NCI-H187 (cell line): ENCODE results near the gene PSMD2.

Experiments used
- DNase-seq, 2 experiments: peaks; one replicate each; lab custom pipeline; 2025; lab: John Stamatoyannopoulos, UW

PSMD2 gene

DNA sequence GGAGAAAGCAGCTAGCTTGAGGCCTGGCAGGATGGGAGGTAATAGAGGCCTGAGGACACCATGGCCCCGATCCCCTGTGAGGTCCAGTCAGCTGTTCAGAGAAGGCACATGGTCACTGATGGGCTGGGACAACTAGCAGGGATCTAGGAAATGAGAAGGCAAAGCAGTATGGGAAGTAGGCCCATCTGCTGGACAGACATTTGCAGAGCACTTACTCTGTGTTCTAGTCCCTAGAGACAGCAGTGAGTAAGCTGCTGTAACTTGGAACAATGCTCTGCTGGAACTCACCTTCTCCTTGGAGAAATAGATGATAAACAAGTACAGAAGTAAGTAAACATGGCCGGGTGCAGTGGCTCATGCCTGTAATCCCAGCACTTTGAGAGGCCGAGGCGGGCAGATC is 16.1 kb upstream of the PSMD2 start:
- no peak for DNase-seq

DNA sequence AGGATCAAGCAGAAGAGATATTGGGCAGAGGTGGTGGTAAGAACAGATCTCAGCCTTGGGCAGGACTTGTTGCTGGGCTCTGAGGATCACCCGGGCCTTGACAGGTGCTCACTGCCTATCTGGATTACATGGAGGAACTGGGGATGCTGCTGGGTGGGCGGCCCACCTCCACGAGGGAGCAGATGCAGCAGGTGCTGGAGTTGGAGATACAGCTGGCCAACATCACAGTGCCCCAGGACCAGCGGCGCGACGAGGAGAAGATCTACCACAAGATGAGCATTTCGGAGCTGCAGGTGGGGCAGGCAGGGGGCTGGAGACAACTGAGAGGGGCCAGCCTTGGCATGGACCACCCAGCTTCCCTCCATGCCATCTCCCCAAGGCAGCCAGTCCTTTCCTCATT is 15.4 kb upstream of the PSMD2 start:
- no peak for DNase-seq

DNA sequence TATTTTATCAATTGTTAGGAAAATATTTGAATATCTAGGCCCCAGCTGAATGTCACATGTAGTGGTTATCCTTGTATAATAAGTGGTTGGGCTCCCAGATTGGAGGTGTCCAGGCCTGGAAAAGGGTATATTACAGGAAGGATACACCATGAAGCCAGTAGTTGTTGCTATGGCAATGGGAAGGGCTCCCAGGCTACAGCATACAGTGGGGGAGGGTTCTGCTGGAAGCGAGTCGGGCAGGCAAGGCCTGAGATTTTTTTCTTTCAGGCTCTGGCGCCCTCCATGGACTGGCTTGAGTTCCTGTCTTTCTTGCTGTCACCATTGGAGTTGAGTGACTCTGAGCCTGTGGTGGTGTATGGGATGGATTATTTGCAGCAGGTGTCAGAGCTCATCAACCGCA is 14.3 kb upstream of the PSMD2 start:
- peak; percentile 13 to 28 for DNase-seq

DNA sequence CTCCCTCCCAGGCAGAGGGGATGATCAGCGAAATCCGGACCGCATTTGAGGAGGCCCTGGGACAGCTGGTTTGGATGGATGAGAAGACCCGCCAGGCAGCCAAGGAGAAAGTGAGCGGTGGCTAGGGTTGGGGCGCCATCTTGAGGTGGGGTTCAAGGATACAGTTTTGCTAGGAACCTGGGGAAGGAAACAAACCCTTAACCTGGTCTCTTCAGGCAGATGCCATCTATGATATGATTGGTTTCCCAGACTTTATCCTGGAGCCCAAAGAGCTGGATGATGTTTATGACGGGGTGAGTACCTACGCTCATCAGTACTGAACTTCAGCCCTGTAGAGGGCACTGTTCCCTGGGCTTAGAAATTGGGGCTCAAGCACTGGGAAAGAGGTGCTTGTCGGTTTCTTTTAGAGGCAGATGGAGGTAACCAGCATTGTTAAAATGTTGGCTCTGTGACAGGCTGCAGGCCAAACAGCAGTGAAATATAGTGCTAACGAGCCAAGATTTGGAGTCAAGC is 9.6 kb upstream of the PSMD2 start:
- peak; percentile 12 to 22 for DNase-seq

DNA sequence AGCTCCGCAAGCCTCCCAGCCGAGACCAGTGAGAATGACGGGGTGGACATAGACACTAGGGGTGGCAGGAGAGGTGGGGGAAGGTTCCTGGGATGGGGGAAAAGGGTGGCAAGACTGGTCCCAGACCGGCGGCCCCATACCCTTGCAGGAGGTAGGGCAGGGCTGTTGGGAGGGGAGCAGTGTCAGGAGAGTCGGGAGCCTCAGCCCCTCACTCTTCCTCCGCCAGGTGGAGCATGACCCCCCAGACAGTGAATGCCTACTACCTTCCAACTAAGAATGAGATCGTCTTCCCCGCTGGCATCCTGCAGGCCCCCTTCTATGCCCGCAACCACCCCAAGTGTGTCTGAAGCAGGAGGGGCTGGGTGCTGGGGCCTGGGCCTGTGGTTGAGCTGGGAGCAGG is 8.7 kb upstream of the PSMD2 start:
- DNase-seq: no peak

DNA sequence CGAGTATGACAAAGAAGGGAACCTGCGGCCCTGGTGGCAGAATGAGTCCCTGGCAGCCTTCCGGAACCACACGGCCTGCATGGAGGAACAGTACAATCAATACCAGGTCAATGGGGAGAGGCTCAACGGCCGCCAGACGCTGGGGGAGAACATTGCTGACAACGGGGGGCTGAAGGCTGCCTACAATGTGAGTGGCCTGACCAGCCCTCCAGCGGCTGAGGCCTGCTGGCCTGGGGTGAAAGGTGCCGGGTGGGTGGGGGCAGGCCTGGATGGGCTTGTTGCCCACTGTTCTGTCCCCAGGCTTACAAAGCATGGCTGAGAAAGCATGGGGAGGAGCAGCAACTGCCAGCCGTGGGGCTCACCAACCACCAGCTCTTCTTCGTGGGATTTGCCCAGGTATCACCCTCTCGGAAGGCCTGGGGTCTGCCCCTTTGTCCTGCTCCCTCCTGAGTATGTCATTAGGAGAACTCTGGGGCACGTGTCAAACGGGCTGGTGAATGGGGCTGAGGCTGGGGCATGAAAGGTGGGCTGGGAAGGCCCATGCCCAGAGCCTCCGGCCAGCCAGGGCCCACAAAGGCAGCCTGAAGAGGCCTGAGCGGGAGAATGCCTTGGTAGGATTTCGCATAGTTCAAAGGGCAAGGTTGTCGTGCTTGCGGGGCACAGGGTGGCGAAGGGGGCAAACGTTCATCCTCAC is 7.8 kb upstream of the PSMD2 start:
- no peak for DNase-seq

DNA sequence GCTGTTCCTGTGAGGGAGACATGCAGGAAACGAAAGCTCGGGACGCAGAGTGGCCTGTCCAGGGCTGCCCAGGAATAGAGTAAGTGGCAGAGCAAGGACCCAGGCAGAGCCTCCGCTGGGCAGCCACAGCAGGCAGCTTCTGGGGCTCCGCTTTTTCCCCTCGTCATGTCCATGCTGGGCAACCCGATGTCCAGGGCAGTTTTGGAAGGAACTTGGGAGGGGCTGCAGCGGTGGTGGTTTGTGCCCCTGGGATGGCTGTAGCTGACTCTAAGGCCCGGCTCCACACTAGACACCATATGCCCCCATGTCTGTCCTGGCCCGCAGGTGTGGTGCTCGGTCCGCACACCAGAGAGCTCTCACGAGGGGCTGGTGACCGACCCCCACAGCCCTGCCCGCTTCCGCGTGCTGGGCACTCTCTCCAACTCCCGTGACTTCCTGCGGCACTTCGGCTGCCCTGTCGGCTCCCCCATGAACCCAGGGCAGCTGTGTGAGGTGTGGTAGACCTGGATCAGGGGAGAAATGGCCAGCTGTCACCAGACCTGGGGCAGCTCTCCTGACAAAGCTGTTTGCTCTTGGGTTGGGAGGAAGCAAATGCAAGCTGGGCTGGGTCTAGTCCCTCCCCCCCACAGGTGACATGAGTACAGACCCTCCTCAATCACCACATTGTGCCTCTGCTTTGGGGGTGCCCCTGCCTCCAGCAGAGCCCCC is 7.1 kb upstream of the PSMD2 start:
- no peak for DNase-seq

DNA sequence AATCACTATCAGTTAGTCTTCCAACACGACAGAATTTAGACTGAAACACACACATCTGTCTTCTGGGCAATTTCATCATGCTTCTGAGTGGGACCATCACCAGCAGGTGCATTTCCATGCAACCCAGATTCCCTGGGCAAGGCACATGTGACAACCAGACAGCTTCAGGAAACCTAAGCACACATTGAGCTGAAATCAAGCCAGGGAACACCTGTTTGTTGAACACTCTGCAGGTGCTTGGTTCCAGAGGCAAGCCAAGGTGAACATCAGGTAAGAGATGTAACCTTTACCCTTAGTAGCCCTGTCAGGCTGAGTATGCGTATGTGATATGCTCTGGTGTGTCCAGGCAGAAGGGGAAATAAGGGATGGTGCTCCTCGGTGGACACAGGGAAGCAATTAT is 3.3 kb upstream of the PSMD2 start:
- no peak for DNase-seq

DNA sequence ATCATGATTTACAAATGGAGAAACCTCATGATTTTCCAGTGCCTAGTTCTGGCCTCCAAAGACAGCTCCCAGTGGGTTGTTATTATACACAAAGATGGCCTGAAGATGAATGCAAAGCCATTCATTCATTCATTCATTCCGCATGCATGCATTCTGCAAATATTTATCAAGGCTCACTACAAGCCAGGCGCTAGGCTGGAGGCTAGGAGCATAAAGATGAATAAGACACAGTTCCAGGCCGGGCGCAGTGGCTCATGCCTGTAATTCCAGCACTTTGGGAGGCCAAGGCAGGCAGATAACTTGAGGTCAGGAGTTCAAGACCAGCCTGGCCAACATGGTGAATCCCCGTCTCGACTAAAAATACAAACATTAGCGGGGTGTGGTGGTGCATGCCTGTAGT is 2.4 kb upstream of the PSMD2 start:
- DNase-seq: no peak

DNA sequence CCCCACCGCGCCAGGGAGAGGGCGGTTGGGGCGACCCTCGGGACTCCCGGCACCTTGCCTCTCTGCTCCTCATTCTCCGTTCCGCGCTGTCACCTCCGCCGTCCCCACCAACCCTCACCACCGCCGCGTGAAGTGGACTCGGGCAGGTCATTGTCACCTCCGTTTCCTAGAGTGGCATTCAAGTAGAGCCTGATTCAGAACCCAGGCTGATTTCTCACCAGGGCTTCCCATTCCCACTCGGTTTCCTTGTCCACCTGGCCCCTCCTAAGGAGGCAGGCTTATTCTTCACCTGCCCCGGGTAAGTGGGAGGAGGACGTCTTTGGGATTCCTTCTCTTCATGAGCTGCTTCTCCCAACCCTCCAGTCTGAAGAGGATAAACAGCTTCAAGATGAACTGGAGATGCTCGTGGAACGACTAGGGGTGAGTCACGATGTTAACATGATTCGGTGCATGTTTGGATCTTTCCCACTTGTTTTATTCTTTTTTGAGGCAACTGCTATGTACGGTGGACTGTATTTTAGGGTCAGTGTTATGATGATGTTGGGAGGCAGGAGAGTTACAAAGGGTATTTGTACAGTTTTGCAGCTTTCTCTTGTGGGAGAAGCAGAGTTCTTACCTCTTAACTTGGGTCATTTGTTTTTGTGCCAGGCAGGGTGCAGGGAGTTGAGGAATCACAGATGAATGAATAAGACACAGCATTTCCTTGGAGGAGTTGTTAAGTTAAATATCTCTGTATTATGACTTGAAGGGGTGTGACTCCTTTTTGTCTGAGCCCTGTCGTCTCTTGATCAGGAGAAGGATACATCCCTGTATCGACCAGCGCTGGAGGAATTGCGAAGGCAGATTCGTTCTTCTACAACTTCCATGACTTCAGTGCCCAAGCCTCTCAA is 692 bp downstream of the PSMD2 start:
- no peak for DNase-seq

DNA sequence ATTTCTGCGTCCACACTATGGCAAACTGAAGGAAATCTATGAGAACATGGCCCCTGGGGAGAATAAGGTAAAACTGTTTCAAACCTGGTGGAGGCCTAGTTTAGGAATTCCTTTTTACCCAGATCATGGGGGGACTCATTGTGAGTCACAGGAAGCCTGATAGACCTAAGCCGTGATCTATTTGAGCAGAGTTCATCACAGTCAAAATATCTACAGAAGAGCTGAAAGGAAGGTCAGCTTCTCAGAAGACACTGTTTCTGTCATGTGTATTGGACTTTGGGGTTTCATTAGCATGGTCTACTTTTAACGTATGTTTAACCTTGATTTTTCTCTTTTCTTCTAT is 1.3 kb downstream of the PSMD2 start:
- DNase-seq: no peak

DNA sequence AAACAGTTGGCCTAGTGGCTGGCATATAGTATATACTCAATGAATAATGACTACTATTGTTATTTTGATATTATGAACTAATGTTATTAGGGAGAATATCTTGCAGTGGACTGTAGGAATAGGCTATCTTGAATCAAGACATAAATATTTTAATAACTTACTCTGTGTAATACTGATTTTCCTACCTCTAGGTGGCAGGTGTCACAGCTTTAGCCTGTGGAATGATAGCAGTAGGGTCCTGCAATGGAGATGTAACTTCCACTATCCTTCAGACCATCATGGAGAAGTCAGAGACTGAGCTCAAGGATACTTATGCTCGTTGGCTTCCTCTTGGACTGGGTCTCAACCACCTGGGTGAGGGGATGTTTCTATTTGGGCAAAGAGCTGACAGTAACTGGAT is 6.5 kb downstream of the PSMD2 start:
- DNase-seq: no peak

DNA sequence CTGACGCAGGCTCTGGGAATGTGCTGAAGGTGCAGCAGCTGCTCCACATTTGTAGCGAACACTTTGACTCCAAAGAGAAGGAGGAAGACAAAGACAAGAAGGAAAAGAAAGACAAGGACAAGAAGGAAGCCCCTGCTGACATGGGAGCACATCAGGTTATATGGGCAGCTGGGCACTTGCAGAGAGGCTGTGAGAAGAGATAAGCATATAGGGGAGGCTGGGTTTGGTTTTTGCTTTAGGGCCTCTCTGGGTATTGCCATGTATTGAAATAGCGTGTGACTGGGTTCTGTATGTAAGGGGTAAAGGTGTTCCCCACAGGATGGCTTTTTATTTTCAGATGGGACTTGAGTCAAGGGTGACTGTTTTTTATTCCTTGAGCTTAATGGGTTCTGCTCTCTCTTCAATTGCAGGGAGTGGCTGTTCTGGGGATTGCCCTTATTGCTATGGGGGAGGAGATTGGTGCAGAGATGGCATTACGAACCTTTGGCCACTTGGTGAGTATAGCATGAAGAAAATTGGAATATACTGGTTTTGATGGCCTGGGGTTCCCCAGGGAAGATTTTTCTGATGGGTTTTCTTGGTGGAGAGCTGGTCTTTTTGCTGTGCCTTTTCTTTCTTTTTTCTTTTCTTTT is 7.4 kb downstream of the PSMD2 start:
- DNase-seq: no peak

DNA sequence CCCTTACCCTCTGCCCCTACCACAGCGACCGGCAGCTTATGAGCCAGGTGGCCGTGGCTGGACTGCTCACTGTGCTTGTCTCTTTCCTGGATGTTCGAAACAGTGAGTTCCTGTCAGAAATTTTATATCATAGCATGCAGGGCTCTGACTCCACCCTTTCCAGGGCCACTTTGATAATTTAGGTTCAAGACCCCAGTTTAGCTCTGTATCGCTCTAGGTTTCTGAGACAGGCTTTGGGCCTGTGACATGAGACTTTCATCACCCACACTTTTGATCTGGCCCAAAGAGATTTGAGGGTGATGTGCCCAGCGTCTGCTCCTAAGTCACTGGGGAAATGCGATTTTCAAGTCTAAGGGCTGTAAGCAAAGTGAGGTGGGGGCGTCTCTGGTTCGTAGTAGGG is 8.9 kb downstream of the PSMD2 start:
- no peak for DNase-seq

DNA sequence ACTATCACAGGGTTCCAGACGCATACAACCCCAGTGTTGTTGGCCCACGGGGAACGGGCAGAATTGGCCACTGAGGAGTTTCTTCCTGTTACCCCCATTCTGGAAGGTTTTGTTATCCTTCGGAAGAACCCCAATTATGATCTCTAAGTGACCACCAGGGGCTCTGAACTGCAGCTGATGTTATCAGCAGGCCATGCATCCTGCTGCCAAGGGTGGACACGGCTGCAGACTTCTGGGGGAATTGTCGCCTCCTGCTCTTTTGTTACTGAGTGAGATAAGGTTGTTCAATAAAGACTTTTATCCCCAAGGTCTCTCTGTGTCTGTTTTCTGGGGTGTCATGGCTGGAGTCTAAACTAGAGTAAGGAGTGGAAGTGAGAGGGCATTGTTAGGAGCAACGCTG is 9.7 kb downstream of the PSMD2 start:
- no peak for DNase-seq

DNA sequence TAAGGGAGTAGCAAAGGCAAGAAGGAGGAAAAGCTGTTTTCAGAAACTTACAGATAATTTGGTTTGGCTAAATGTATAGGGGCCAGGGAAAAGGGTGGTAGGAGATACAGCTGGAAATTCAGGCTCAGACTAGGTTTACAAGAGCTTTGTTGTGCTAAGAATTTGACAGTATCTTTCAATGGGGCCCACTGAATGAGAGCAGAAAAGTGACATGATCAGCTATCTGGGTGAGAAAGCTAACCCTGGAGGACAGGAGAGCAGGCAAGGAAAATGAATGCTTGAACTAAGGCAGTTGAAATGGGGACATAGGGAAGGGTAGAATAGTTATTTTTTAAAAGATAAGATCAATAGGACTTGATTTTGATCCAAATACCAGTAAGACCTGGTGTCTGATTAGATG is 12.6 kb downstream of the PSMD2 start:
- no peak for DNase-seq

DNA sequence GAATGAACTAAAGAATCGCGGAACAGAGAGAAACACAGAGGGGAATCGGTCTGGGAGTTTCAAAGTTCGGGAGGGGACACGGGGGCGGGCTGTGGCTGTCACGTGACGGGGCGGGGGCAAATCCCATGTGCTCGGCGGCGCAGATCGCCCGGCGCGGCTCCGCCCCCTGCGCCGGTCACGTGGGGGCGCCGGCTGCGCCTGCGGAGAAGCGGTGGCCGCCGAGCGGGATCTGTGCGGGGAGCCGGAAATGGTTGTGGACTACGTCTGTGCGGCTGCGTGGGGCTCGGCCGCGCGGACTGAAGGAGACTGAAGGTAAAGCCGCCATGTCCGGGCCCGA is 15.3 kb downstream of the PSMD2 start, which contains the start of gene EIF4G1:
Gene EIF4G1 (plus strand): TSS at position 244 of the 337 bp plus-strand sequence. CDS start 1,191 bp downstream, outside the sequence.
- peak; percentile 74 to 84 for DNase-seq

DNA sequence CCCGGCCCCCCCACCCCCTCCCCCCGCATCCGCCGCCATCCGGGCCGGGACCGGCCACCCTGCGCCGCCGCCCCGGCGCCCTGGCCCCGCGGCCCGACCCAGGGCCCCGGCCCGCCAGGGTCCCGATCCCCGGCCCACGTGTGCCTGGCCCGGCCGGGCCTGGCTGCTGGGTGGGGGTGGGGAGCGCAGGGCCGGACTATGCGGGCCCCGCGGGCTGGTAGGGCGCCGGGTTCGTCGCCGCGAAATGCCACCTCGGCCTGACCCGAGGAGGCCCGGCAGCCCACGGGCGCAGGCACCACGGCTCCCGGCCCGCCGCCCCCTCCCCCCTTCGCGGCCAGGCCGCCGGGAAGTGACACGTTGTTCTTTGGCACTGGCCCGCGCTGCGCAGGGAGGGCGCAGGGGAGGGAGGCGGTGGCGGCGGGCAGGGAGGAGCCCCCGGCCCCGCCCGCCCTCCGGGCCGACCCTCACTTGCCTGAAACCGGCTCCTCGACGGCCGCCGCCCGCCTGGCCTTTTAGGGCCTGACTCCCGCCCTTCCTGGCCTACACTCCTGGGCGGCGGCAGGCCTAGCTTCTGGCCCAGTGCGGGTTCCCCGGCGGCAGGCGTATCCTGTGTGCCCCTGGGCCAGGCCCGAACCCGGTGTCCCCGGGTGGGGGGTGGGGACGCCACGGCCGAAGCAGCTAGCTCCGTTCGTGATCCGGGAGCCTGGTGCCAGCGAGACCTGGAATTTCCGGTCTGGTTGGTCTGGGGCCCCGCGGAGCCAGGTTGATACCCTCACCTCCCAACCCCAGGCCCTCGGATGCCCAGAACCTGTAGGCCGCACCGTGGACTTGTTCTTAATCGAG is 15.9 kb downstream of the PSMD2 start:
- no peak for DNase-seq

DNA sequence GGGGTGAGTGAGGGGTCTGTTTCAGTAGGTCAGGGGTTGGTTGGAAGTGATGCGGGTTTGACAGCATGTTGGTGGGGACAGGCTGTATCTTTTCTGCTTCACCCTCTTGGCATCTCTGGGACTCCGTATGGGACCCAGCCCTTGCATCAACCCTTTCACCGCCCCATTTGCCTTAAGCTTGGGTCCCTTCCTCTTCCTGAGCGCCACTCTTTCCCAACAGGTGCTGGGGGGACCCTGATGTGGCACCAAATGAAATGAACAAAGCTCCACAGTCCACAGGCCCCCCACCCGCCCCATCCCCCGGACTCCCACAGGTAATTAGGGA is 16.5 kb downstream of the PSMD2 start:
- DNase-seq: no peak

DNA sequence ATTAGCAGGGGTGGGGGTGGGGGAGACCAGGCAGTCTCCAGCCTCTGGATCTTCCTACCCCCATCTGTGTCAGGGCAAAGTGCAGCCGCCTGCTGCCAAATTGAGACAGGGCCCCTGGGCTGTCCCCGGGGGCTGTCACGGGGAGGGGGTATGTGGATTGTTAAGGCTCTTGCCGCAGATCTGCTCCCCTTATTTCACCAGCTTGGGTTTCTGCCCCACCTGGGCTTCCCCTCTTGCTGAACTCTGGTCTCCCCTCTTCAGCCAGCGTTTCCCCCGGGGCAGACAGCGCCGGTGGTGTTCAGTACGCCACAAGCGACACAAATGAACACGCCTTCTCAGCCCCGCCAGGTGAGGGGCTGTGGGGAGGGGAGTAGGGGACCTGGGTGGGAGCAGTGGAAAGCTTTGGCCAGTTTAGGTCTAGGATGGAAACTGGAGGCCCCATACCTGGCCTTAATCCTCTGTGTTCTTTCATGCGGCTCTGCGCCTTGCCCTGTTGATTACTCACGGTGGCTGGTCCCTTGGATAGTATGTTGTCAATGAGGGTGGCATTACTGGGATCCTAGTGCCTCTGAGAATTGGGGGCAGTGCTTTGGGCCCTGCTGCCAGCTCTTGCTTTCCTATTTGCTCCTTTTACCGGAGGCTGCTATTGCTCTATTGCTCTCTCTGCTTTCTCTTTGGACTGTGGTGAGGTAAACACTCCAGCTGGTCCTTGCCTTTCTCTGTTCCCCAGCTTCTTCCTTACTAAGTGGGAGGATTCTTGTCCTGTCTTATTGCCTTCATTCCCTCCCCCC is 17.0 kb downstream of the PSMD2 start:
- DNase-seq: no peak

DNA sequence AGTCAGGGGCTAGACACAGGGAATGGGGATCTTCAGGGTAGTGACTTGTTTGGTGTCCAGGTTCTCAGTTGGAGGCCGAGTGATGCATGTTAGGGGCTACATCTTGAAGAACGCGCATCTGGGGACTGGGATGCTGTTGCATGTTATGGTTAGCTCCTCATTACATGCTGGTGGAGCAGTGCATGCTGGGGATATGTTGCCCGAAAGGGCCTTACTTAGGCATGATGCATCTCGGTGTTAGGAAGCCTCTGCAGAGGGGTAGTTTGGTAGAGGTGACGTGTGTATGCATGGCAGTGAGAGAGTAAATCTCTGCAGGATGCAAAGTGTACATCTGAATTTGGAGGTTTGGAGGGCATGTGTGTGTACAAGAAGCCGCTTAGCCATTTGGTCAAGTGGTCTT is 17.8 kb downstream of the PSMD2 start:
- DNase-seq: no peak
